Astrocyte of the spinal cord (primary cell): ENCODE data around the gene MYL6B.

Experiments used
- DNase-seq: peaks from one replicate; pipeline ENCODE4 v3.0.0; 2011; ENCODE audit warnings: low read depth, low spot score
- H3K4me3 ChIP-seq: 2 replicates; pipeline ENCODE4 v1.5.1; 2011; ENCODE audit warnings: low read depth, mild to moderate bottlenecking, low read length, moderate library complexity
- in situ Hi-C: cut with HindIII; loops from 2 replicates; pipeline ENCODE4 v1.10.0; 2017; ENCODE audit warnings: low sequenced_read_pairs
- TF ChIP-seq, protein P1 (sequence below): IDR thresholded peaks from 2 replicates; pipeline ENCODE4 v1.5.1; 2012; ENCODE audit warnings: low read depth, mild to moderate bottlenecking, low read length, inconsistent platforms

Gene MYL6B

DNA sequence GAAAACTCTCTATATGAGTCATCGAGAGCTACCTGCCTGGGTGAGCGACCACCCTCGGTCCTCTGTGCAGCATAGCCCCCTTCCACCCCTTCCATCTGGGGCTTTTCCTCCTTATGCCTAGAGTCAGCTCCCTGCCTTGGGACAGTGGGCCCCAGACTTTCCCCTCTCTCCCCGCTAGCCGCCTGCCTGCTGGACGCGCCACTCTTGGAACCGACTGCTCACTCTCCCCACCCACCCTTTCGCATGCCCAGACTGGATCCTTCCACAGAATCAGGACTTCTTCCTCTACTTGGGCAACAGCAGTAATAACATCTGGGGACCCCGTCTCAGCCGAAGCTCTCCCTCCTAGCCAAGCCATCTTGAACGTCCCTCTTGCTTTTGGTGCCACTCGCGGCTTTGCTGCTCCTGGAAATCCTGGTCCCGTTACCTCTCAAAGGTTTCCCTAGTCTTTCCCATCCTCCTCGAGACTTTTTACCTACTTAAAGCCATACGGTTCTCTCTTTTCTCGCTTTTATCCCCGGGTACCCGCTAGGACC, 23.6 kb upstream of the MYL6B start:
- TF ChIP-seq, protein P1, sequence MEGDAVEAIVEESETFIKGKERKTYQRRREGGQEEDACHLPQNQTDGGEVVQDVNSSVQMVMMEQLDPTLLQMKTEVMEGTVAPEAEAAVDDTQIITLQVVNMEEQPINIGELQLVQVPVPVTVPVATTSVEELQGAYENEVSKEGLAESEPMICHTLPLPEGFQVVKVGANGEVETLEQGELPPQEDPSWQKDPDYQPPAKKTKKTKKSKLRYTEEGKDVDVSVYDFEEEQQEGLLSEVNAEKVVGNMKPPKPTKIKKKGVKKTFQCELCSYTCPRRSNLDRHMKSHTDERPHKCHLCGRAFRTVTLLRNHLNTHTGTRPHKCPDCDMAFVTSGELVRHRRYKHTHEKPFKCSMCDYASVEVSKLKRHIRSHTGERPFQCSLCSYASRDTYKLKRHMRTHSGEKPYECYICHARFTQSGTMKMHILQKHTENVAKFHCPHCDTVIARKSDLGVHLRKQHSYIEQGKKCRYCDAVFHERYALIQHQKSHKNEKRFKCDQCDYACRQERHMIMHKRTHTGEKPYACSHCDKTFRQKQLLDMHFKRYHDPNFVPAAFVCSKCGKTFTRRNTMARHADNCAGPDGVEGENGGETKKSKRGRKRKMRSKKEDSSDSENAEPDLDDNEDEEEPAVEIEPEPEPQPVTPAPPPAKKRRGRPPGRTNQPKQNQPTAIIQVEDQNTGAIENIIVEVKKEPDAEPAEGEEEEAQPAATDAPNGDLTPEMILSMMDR, result no peak
- no peak for DNase-seq
- H3K4me3 ChIP-seq, result peak overlapping the region; percentile 93
- in situ Hi-C loops, result no loop called here

DNA sequence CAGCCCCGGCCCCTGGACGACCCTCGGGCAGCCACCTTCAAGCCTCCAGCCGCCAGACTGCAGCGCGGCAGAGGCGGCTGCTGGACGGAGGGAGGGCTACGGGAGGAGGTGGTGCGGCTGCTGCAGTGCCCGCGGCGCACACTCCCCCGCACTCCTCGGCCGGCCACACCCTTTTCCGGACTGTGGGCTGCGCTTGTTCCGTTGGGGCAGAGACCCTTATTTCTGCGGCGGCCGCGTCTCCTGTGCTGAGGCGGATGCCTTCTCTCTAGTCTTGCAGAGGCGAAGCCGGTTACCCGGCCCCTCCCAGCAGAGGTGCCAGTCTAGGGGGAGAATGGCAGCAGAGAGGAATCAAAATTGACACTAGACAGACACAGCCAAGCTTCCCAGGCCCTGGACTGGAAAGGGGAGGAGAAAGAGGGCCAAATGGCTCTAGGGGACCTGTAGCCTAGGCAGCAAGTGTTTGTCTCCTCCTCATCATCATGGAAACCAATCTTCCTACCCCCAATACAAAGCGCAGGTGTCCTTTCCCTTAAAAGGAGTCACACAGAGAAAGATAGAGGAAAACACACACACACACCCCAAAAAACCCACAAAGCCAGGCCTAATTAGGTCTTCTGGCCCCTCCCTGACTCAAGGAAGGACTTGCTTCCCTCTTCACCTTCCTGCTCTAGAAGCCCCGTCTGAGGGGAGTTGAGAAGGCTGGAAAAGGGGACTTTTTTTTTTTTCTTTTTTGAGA, 23.0 kb upstream of the MYL6B start:
- TF ChIP-seq, protein P1, result no peak
- peak overlapping the region; percentile 93 for H3K4me3 ChIP-seq
- peak; percentile 35 for DNase-seq
- in situ Hi-C loops, result no loop called here

DNA sequence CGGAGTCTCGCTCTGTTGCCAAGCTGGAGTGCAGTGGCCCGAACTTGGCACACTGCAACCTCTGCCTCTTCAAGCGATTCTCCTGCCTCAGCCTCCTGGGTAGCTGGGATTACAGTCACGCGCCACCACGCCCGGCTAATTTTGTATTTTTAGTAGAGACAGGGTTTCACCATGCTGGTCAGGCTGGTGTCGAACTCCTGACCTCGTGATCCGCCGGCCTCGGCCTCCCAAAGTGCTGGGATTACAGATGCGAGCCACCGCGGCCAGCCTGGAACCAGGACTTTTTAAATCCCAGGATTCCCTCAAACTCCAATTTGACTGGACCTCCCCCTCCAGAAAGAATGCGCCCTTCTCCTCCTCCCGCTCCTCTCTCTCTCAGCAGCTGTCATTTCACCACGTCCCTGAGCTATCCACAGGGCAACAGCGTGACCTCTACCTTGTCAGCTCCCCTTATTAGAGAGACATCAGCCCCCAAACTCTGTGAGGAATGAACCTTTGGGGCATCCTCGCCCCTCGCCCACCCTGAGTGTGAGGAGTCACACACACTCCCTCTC, 22.4 kb upstream of the MYL6B start:
- in situ Hi-C loops, result no loop called here
- TF ChIP-seq, protein P1, result no peak
- no peak for DNase-seq
- H3K4me3 ChIP-seq, result peak overlapping the region; percentile 93

DNA sequence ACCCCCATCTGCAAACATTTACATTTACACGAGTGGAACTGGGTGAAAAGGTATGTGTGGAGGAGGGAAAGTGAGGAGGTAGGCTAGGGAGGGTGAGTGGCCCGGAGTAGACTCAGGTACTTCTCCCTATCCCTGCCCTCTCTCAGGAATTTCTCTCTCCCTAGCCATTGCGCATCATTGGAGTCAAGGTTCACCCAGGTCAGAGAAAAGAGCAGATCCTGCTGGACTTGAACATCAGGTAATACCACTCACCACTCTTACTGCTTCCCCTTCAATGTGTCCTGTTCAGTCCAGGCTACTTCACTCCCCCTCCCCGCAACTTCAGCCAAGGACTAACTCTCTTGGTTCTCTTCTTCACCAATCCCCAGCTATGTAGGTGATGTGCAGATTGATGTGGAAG, 21.5 kb upstream of the MYL6B start:
- in situ Hi-C loops, result no loop called here
- H3K4me3 ChIP-seq, result no peak overlapping the region
- TF ChIP-seq, protein P1, result no peak
- DNase-seq, result no peak

DNA sequence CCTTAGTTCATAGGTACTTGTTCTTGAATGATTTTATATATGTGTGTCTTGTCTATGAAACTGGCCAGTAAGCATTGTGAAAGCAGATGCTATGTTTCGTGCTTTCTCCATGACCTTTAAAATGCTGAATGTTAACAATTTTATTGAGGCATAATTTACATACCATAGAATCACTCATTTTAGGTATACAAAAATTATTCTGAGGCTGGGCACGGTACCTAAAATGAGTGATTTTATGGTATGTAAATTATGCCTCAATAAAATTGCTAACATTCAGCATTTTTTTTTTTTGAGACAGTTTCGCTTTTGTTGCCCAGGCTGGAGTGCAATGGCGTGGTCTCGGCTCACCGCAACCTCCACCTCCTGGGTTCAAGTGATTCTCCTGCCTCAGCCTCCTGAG, 17.5 kb upstream of the MYL6B start:
- DNase-seq, result no peak
- H3K4me3 ChIP-seq, result no peak overlapping the region
- TF ChIP-seq, protein P1, result no peak
- in situ Hi-C loops, result no loop called here

DNA sequence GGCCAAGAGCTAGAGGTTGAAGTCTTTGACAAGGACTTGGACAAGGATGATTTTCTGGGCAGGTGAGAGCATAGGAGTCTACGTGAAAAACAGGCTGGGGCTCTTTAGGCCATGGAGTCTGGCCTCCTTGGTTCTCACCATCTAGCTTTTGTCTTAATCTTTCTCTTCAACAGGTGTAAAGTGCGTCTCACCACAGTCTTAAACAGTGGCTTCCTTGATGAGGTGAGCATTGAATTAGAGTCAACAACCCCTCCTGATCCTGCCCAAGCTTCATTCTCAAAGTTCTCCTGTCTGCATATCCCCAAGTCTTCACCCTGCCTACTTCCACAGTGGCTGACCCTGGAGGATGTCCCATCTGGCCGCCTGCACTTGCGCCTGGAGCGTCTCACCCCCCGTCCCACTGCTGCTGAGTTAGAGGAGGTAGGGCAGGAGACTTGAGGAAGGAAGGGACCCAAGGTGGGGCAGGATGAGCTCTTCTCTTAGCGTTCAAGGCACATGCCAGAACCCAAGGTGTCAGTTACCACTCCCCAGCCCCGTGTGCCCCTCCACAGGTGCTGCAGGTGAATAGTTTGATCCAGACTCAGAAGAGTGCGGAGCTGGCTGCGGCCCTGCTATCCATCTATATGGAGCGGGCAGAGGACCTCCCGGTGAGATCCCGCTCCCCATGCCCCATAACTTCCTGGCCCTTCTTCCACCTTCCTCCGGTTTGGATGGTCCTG, 14.4 kb upstream of the MYL6B start:
- no peak overlapping the region for H3K4me3 ChIP-seq
- TF ChIP-seq, protein P1, result no peak
- in situ Hi-C loops, result no loop called here
- DNase-seq, result no peak
